Glutamatergic neuron (in vitro differentiated cells): ENCODE measurements around the gene TNFRSF1A. TPM values are rescaled to one million over a fixed set of nuclear protein-coding genes. Genes with fewer than 3 reads are reported as not detected.

Experiments
- DNase-seq: peaks from one replicate; pipeline ENCODE4 v3.0.0; 2022
- H3K27ac Mint-ChIP-seq: one replicate; pipeline ENCODE4 v1.8.0; 2020; ENCODE audit warnings: mild to moderate bottlenecking, mixed read lengths, inconsistent platforms; ENCODE audit not compliant: unreplicated experiment
- H3K27me3 Mint-ChIP-seq: one replicate; pipeline ENCODE4 v1.8.0; 2020; ENCODE audit warnings: mild to moderate bottlenecking, moderate library complexity, mixed read lengths, inconsistent platforms; ENCODE audit not compliant: unreplicated experiment
- H3K36me3 Mint-ChIP-seq: one replicate; pipeline ENCODE4 v1.8.0; 2020; ENCODE audit warnings: mild to moderate bottlenecking, mixed read lengths, inconsistent platforms; ENCODE audit not compliant: unreplicated experiment
- H3K4me1 Mint-ChIP-seq: one replicate; pipeline ENCODE4 v1.8.0; 2020; ENCODE audit warnings: mild to moderate bottlenecking, low read depth, mixed read lengths, inconsistent platforms; ENCODE audit not compliant: unreplicated experiment
- H3K4me3 Mint-ChIP-seq: one replicate; pipeline ENCODE4 v1.8.0; 2020; ENCODE audit warnings: mild to moderate bottlenecking, mixed read lengths, inconsistent platforms; ENCODE audit not compliant: unreplicated experiment
- H3K9me3 Mint-ChIP-seq: one replicate; pipeline ENCODE4 v1.8.0; 2020; ENCODE audit warnings: mild to moderate bottlenecking, moderate library complexity, mixed read lengths, inconsistent platforms; ENCODE audit not compliant: unreplicated experiment
- total RNA-seq: library from RNA; stranded (reverse); fragmentation: NEBNext Ultra II Directional; extraction: Animal tissue kit (Norgen Biotek cat#: 25700); gene quantifications from one replicate; pipeline ENCODE4 v1.2.1, GENCODE V29; 2021; ENCODE audit not compliant: unreplicated experiment
- TF ChIP-seq, protein P1 (sequence below): fragments of 200-600 bp; sonication (generic); IDR thresholded peaks from one replicate; pipeline ENCODE4 v1.5.0; 2021; ENCODE audit not compliant: partially characterized antibody, unreplicated experiment

TNFRSF1A gene
- total RNA-seq, 1 donor from 2014 or later: 7.4 TPM

DNA sequence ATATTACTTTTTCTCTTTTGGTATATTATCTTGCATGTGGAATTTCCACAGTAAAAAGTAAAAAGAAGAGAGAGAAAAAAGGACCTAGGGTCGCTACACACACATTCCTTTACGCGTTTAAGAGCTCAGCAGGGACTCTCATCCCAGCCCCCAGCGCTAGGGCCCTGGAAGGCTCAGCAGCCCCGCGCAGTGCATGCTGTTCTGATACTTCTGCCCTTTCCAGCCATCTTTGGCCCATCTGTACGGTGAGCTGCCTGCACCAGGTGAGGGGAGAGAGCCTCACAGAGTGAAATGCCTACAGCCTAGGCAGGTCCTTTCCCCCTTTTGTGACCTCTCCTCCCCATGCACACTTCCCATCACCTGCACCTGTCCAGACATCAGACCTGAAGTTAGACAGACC is 40.5 kb upstream of the TNFRSF1A start:
- Mint-ChIP-seq H3K36me3 (no peaks in the 10 kb centered on the region), H3K4me3 (no peak overlapping the region), H3K4me1 (no peaks in the 10 kb centered on the region), H3K9me3 (no peaks in the 10 kb centered on the region), H3K27me3 (peaks cover 8% of the 10 kb centered on the region), H3K27ac (no peak overlapping the region)
- TF ChIP-seq, protein P1, sequence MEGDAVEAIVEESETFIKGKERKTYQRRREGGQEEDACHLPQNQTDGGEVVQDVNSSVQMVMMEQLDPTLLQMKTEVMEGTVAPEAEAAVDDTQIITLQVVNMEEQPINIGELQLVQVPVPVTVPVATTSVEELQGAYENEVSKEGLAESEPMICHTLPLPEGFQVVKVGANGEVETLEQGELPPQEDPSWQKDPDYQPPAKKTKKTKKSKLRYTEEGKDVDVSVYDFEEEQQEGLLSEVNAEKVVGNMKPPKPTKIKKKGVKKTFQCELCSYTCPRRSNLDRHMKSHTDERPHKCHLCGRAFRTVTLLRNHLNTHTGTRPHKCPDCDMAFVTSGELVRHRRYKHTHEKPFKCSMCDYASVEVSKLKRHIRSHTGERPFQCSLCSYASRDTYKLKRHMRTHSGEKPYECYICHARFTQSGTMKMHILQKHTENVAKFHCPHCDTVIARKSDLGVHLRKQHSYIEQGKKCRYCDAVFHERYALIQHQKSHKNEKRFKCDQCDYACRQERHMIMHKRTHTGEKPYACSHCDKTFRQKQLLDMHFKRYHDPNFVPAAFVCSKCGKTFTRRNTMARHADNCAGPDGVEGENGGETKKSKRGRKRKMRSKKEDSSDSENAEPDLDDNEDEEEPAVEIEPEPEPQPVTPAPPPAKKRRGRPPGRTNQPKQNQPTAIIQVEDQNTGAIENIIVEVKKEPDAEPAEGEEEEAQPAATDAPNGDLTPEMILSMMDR: no peak
- no peak for DNase-seq

DNA sequence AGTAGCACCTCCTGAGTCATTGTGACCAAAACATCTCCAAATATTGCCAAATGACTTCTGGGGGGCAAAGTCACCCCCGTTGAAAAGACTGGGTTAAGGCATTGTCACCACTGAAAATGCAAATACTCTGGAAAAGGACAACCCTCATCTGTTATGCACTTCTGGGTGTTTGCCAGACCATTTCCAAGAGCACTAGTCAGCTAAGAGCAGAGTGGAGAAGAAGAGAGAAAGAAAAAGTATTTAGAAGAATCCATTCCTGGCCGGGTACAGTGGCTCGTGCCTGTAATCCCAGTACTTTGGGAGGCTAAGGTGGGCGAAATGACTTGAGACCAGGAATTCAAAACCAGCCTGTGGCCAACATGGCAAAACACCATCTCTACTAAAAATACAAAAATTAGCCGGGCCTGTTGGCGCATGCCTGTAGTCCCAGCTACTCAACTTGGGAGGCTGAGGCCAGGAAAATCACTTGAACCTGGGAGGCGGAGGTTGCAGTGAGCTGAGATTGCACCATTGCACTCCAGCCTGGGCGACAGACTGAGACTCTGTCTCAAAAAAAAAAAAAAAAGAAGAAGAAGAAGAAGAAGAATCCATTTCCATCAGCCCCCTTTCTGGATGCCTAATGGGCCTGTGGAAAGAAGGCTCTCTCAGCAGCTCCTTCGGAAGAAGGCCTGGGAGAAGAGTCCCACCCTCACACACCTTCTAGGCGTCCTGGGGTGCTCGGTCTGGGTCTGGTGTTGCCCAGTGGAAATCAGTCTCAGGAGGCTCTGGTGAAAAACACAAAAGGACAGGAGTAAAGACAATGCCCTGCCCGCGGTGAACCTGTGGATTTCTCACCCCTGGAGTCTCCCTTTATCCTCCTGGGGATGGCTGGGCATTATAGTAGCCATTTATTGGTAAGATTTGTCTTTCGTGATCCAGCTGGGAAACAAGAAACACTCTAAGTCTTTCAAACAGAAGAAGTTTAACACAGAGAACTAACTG is 38.6 kb upstream of the TNFRSF1A start:
- Mint-ChIP-seq H3K36me3 (no peaks in the 10 kb centered on the region), H3K4me3 (no peak overlapping the region), H3K4me1 (peaks cover 1% of the 10 kb centered on the region), H3K27ac (no peak overlapping the region), H3K27me3 (peaks cover 15% of the 10 kb centered on the region), H3K9me3 (no peaks in the 10 kb centered on the region)
- no peak for DNase-seq
- TF ChIP-seq, protein P1: no peak

DNA sequence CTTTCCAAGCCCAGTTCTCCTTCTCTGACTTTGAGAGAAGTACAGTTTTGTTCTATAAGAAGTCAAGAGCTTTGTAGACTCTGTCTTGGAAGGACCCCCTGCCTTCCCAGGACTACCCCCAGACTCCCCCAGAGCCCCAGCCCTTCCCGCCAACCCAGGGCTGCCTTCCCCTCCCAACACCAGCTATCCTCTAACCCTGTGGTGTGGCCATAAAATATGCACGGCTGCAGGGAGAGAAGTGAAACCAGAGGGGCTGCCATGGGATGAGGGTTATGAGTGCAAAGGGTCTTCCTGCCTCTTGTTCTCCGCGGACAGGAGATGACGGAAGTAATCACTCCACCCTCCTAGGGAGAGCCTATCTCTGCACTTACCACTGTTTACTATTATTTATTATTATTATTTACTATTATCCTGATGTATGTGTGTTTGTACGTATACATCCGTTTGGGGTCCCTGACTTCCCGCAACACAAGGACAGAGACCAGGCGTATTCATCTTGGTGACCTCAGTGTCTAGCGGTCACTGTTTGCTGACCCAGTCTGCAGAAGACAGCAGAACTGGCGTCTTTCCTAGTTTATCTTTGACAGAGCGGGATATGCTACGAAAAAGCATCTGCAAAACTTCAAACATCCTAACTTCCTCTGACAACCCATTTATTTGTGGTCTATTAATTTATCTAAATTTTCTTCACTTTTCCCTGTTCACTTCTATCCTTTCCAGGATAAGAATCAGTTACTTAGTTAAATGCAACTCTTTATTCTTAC is 37.0 kb upstream of the TNFRSF1A start:
- Mint-ChIP-seq H3K27me3 (peaks cover 18% of the 10 kb centered on the region), H3K4me1 (peaks cover 1% of the 10 kb centered on the region), H3K9me3 (peaks cover 1% of the 10 kb centered on the region), H3K4me3 (no peak overlapping the region), H3K36me3 (no peaks in the 10 kb centered on the region), H3K27ac (no peak overlapping the region)
- DNase-seq: no peak
- TF ChIP-seq, protein P1: no peak

DNA sequence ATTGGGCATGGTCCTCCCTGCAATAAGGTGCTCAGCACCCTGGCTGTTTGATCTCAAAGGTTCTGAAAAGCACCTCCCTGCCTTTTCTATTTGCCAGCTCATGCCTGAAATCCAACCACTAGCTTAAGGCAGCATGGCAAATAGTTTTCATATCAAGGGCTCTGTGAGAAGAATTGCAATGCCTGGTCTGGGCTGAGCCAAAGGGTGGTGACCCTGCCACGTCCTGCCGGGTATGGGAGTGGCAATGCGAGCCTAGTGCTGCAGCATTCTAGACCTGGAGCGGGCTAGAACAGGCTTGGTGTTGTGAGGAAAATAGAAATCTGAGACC is 35.8 kb upstream of the TNFRSF1A start:
- DNase-seq: no peak
- Mint-ChIP-seq H3K4me1 (peaks cover 3% of the 10 kb centered on the region), H3K9me3 (peaks cover 3% of the 10 kb centered on the region), H3K4me3 (no peak overlapping the region), H3K27ac (no peak overlapping the region), H3K36me3 (no peaks in the 10 kb centered on the region), H3K27me3 (peaks cover 17% of the 10 kb centered on the region)
- TF ChIP-seq, protein P1: no peak
